ENCODE measurements around the gene POLRMT.
A peak's percentile ranks its signal among the peaks of the same experiment; 100 is the strongest.

Gene POLRMT

GRCh38 chr19:576768-577438 lies 56.4 kb downstream of the POLRMT start:
- Histone ChIP-seq H3K9ac (ENCODE audit: low read length) (no peak overlapping the region), H3K4me1 (ENCODE audit: control insufficient read depth, insufficient read depth, low read length) (peaks cover 15% of the 10 kb centered on the region)

DNA sequence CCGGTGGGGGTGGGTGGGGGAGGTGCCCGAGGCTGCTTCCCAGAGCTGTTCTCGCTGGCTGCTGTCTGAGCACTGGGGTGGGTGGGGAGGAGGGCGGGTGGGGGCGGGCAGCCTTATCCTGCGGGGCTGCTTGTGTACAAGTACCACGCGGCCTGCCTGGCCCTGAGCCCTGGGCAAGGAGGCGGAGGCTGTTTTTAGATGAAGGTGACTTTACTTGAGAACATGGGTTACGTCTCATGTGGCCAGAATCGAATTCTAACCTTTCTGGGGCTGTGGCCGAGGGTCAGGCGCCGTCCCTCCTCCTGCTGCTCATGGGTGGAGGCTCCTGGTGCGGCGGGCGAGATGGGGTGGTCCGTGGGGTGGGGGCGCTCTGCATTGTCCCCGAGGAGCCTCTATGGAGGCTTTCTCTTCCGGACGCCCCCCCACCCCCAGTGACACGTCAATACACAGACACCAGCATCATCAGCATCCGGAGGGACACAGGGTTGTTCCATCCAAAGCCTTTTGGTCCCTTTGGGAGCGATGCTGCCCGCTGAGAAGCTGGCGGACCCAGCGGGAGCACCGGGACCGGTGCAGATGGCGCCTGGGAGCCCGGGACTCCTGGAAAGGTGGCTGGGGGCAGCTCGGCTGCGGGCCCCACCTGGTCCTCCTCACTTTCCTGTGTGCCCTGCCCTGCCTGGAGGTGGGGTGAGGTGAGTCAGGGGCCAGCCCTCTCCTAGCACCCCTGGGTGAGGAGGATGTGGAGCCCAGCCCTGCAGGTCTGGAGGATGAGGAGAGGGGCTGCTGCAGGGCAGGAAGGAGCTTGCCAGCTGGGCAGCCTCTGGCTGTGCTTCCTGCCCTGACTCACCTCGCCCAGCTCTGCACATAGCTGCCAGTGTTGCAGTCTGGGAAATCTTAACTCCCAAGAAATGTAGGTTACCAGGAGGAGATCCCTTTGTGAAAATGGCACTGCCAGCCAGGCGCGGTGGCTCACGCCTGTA lies 57.5 kb downstream of the POLRMT start:
- no peaks in the 10 kb centered on the region for H3K27me3 ChIP-seq (ENCODE audit: control insufficient read depth, insufficient read depth, low read length)
- H3K4me3 ChIP-seq (ENCODE audit: low read length), result peak overlapping the region; percentile 55
- peak overlapping the region; percentile 11 for H3K9ac ChIP-seq (ENCODE audit: low read length)
- H3K27ac ChIP-seq (ENCODE audit: low read depth, low read length), result peak overlapping the region; percentile 83
- peaks cover 21% of the 10 kb centered on the region for H3K4me1 ChIP-seq (ENCODE audit: control insufficient read depth, insufficient read depth, low read length)
- H3K36me3 ChIP-seq (ENCODE audit: control insufficient read depth, insufficient read depth, low read length), result peaks cover 14% of the 10 kb centered on the region

More at GRCh38 chr19:576768-577438, 56.4 kb downstream of the POLRMT start:
- Histone ChIP-seq H3K27ac (ENCODE audit: low read depth, low read length) (no peak overlapping the region), H3K4me3 (ENCODE audit: low read length) (no peak overlapping the region), H3K36me3 (ENCODE audit: control insufficient read depth, insufficient read depth, low read length) (peaks cover 20% of the 10 kb centered on the region), H3K27me3 (ENCODE audit: control insufficient read depth, insufficient read depth, low read length) (no peaks in the 10 kb centered on the region)

DNA sequence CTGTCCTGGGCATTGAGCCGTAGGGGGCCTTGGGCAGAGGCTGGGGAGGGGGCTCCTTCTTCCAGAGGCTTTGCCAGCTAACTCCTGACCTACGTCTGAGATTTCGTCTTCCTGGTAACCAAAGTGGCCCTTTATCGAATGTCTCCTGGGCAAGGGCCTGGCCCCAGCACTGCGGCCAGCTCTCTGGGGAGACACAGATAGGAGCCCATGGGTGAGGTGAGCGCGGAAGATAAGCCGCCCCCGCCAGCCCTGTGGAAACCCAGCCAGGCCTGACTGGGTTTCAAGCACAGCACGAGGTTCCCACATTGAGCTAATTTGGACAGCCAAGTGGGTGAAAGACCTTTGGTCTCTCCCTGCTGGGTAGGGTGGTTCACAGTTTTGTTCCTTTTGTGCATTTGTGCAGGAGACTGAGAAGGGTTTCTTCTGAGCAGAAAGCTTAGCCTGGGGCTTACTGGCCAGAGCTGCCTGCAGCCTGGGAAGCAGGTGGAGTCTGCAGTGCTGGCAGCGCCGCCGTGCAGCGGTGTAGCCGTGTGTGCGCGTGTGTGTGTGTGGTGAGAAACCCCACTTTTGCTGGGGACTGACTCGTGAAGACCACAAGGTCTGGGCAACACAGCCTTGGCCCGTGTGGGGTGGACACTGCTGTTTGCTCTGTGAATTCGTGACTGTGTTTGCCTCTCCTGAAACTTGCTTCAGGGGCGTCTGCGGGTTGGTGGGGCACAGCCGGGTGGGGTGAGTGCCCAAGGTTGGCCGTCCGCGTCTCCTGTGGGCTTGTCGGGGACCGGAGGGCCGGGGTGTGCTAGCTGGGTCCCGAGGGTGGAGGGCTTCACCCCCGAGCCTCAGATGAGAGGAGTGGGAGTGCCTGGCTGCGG lies 58.4 kb downstream of the POLRMT start:
- Histone ChIP-seq H3K9ac (ENCODE audit: low read length) (no peak overlapping the region), H3K4me1 (ENCODE audit: control insufficient read depth, insufficient read depth, low read length) (peaks cover 21% of the 10 kb centered on the region), H3K4me3 (ENCODE audit: low read length) (peak overlapping the region; percentile 55), H3K27ac (ENCODE audit: low read depth, low read length) (peak overlapping the region; percentile 59), H3K36me3 (ENCODE audit: control insufficient read depth, insufficient read depth, low read length) (peaks cover 10% of the 10 kb centered on the region), H3K27me3 (ENCODE audit: control insufficient read depth, insufficient read depth, low read length) (no peaks in the 10 kb centered on the region)

DNA sequence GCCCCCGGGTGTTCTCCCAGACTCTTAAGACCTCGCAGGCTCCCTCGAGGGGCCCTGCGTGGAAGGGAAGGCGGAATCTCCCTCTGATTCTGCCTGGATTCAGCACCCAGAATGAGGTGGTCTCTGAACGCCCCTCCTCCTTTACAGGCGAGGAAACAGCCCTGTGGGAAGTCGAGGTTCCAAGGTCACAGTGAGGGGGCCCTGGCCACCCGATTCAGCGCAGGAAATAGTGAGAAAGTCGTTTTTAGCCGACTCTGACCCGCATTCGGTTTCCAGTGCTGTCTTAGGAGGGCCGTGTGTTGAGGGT lies 59.9 kb downstream of the POLRMT start:
- H3K36me3 ChIP-seq (ENCODE audit: control insufficient read depth, insufficient read depth, low read length), result peaks cover 4% of the 10 kb centered on the region
- H3K4me3 ChIP-seq (ENCODE audit: low read length), result peak overlapping the region; percentile 90
- H3K27me3 ChIP-seq (ENCODE audit: control insufficient read depth, insufficient read depth, low read length), result no peaks in the 10 kb centered on the region
- peak overlapping the region; percentile 38 for H3K9ac ChIP-seq (ENCODE audit: low read length)
- peak overlapping the region; percentile 89 for H3K27ac ChIP-seq (ENCODE audit: low read depth, low read length)
- peaks cover 21% of the 10 kb centered on the region for H3K4me1 ChIP-seq (ENCODE audit: control insufficient read depth, insufficient read depth, low read length)

- Histone ChIP-seq H3K36me3 (ENCODE audit: control insufficient read depth, insufficient read depth, low read length) (peaks cover under 1% of the 10 kb centered on the region), H3K27me3 (ENCODE audit: control insufficient read depth, insufficient read depth, low read length) (no peaks in the 10 kb centered on the region), H3K9ac (ENCODE audit: low read length) (peak overlapping the region; percentile 50), H3K27ac (ENCODE audit: low read depth, low read length) (peak overlapping the region; percentile 89), H3K4me3 (ENCODE audit: low read length) (peak overlapping the region; percentile 90), H3K4me1 (ENCODE audit: control insufficient read depth, insufficient read depth, low read length) (peaks cover 21% of the 10 kb centered on the region)
These were observed 60.4 kb downstream of the POLRMT start for GRCh38 chr19:572743-573518.

DNA sequence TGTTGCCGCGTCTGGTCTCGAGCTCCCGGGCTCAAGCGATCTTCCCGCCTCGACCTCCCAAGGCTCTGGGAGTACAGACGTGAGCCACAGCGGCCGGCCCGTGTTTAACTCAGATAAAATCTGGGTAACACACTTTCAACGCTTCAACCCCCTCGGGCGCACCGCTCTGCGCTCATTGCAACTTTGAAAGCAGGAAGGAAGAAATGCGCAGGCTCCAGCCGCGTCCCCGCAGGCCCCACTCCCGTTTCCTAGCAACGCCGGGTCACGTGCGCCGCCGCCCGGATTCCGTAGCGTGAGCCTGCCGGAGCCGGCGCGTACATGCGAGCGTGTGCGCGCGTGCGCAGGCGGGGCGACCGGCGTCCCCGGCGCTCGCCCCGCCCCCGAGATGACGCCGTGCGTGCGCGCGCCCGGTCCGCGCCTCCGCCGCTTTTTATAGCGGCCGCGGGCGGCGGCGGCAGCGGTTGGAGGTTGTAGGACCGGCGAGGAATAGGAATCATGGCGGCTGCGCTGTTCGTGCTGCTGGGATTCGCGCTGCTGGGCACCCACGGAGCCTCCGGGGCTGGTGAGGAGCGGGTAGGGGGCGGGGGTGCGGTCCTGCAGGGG lies 61.1 kb downstream of the POLRMT start, which contains the start of gene BSG:
TSS of gene BSG (plus strand) at position 457 of the 603 bp plus-strand sequence. CDS start at position 496, 39 bp downstream.
- Histone ChIP-seq H3K36me3 (ENCODE audit: control insufficient read depth, insufficient read depth, low read length) (no peaks in the 10 kb centered on the region), H3K4me3 (ENCODE audit: low read length) (peak within 1 kb of the TSS; percentile 90), H3K9ac (ENCODE audit: low read length) (peak within 1 kb of the TSS; percentile 50), H3K27me3 (ENCODE audit: control insufficient read depth, insufficient read depth, low read length) (no peaks in the 10 kb centered on the region), H3K4me1 (ENCODE audit: control insufficient read depth, insufficient read depth, low read length) (peaks cover 24% of the 10 kb centered on the region), H3K27ac (ENCODE audit: low read depth, low read length) (peak within 1 kb of the TSS; percentile 94)

DNA sequence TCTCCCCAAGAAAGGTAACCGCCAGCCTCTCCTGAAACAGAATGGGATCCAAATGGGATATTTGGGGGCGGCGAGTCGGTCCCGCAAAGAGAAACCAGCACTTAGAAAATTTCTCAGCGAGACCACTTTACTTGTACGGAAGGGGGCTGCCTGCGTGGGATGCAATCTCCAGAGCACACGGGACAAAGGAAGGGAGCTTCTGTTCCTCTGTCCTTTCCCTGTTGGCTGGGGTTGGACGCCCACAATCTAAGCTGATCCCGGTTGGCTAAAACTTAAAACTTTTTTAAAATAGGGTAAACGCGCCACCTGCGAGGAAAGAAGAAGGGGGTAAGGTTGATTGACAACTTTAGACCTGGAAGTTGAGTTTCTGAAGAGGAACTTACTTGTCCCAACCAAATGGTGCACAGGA lies 61.8 kb downstream of the POLRMT start:
- Histone ChIP-seq H3K36me3 (ENCODE audit: control insufficient read depth, insufficient read depth, low read length) (no peaks in the 10 kb centered on the region), H3K4me3 (ENCODE audit: low read length) (peak overlapping the region; percentile 78), H3K27me3 (ENCODE audit: control insufficient read depth, insufficient read depth, low read length) (no peaks in the 10 kb centered on the region), H3K4me1 (ENCODE audit: control insufficient read depth, insufficient read depth, low read length) (peaks cover 30% of the 10 kb centered on the region), H3K9ac (ENCODE audit: low read length) (peak overlapping the region; percentile 25), H3K27ac (ENCODE audit: low read depth, low read length) (peak overlapping the region; percentile 94)

DNA sequence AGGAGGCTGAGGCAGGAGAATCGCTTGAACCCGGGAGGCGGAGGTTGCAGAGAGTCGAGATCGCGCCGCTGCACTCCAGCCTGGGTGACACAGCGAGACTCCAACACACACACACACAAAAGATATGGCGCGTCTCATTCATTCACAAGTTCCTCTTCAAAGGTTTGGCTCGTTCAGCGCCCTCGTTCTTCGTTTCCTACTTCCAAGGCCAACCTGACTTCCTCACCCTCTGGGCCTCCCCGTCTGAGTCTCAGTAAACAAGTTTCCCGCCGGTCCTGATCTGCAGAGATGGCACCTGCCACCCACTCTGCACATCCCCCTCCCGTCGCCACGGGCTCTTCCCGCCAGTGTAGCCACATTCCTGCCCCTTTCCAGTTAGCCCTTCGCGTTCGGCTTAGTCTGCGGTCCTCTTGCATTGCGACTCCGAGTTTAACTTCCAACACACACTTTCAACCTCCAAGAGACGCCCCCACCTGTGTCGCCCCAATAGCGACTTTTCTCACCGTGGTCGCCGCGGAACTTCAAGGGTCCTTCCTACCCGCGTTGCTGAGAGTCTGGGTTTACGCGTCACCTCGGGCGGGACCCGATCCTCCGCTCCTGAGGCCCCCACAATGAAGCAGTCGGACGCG lies 62.3 kb downstream of the POLRMT start:
- peak overlapping the region; percentile 94 for H3K27ac ChIP-seq (ENCODE audit: low read depth, low read length)
- no peaks in the 10 kb centered on the region for H3K36me3 ChIP-seq (ENCODE audit: control insufficient read depth, insufficient read depth, low read length)
- H3K9ac ChIP-seq (ENCODE audit: low read length), result peak overlapping the region; percentile 25
- H3K4me3 ChIP-seq (ENCODE audit: low read length), result peak overlapping the region; percentile 78
- H3K27me3 ChIP-seq (ENCODE audit: control insufficient read depth, insufficient read depth, low read length), result no peaks in the 10 kb centered on the region
- H3K4me1 ChIP-seq (ENCODE audit: control insufficient read depth, insufficient read depth, low read length), result peaks cover 26% of the 10 kb centered on the region

- Histone ChIP-seq H3K4me1 (ENCODE audit: control insufficient read depth, insufficient read depth, low read length) (peaks cover 25% of the 10 kb centered on the region), H3K27ac (ENCODE audit: low read depth, low read length) (no peak overlapping the region), H3K4me3 (ENCODE audit: low read length) (no peak overlapping the region), H3K27me3 (ENCODE audit: control insufficient read depth, insufficient read depth, low read length) (no peaks in the 10 kb centered on the region), H3K9ac (ENCODE audit: low read length) (no peak overlapping the region), H3K36me3 (ENCODE audit: control insufficient read depth, insufficient read depth, low read length) (no peaks in the 10 kb centered on the region)
These were observed 63.1 kb downstream of the POLRMT start for GRCh38 chr19:570251-570686.

DNA sequence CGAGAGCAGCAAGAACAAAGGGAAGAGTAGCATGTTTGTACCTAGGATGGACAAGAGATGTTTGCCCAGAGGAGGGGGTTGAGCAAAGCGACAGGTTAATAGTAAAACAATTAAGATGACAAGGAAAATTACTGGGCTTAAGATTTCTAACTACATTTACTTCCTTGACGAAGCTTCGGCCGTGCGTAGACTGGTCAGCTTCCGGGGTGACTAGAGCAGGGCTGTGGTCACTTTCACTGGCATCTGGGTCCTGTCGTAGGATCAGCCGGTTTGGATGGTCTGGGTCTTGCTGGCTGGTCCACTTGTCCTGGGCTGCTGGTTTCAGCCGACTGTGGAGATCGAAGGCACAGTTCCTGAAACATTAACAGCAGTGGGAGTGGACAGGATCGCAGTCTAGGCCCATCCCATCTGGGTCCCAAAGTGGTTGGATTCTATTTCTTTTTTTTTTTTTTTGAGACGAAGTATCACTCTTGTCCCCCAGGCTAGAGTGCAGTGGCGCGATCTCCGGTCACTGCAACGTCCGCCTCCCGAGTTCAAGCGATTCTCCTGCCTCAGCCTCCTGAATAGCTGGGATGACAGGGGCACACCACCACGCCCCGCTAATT lies 65.9 kb downstream of the POLRMT start:
- Histone ChIP-seq H3K27ac (ENCODE audit: low read depth, low read length) (peak overlapping the region; percentile 88), H3K4me1 (ENCODE audit: control insufficient read depth, insufficient read depth, low read length) (peaks cover 15% of the 10 kb centered on the region), H3K4me3 (ENCODE audit: low read length) (peak overlapping the region; percentile 29), H3K9ac (ENCODE audit: low read length) (no peak overlapping the region), H3K36me3 (ENCODE audit: control insufficient read depth, insufficient read depth, low read length) (no peaks in the 10 kb centered on the region), H3K27me3 (ENCODE audit: control insufficient read depth, insufficient read depth, low read length) (no peaks in the 10 kb centered on the region)

Data from rectal smooth muscle tissue (tissue), 1 donor.